Nephron (organoid): ENCODE results near the gene TRAPPC10.
A peak's percentile ranks its signal among the peaks of the same experiment; 100 is the strongest.

ENCODE experiments used
- H3K27ac Mint-ChIP-seq, 3 experiments: 2 replicates each; pipeline ENCODE4 v1.8.0; 2020; ENCODE audit warnings: mixed read lengths in 3 of 3, mild to moderate bottlenecking in 2 of 3, moderate library complexity in 1 of 3
- H3K27me3 Mint-ChIP-seq: 2 replicates; pipeline ENCODE4 v1.8.0; 2021; ENCODE audit warnings: low read depth, mild to moderate bottlenecking, moderate library complexity, mixed read lengths
- H3K36me3 Mint-ChIP-seq: 2 replicates; pipeline ENCODE4 v1.8.0; 2020; ENCODE audit warnings: low read depth, mixed read lengths
- H3K4me1 Mint-ChIP-seq: 2 replicates; pipeline ENCODE4 v1.8.0; 2020; ENCODE audit warnings: mixed read lengths
- H3K4me3 Mint-ChIP-seq, 3 experiments: 2 replicates each; pipeline ENCODE4 v1.8.0; 2020; ENCODE audit warnings: mild to moderate bottlenecking in 3 of 3, mixed read lengths in 3 of 3, moderate library complexity in 2 of 3
- H3K9me3 Mint-ChIP-seq: 2 replicates; pipeline ENCODE4 v1.8.0; 2020; ENCODE audit warnings: mixed read lengths
- CTCF ChIP-seq, 3 experiments: fragments of 200-600 bp; sonication (generic); IDR thresholded peaks; one replicate each; pipeline ENCODE4 v1.5.0; 2021; ENCODE audit warnings: antibody characterized with exemption in 3 of 3; ENCODE audit not compliant: unreplicated experiment in 3 of 3

Gene TRAPPC10

GRCh38 chr21:44043613-44044012, 31.5 kb downstream of the TRAPPC10 start:
- Mint-ChIP-seq H3K4me3 (no peak overlapping the region), H3K27me3 (peaks cover 3% of the 10 kb centered on the region)

GRCh38 chr21:44046734-44047133, 34.6 kb downstream of the TRAPPC10 start:
- Mint-ChIP-seq H3K4me3 (no peak overlapping the region), H3K36me3 (peaks cover 12% of the 10 kb centered on the region), H3K9me3 (no peaks in the 10 kb centered on the region), H3K27me3 (no peaks in the 10 kb centered on the region), H3K27ac (no peak overlapping the region), H3K4me1 (peaks cover 20% of the 10 kb centered on the region)
- TF ChIP-seq CTCF (IDR thresholded peaks at IDR 0.05; ENCODE audit: unreplicated experiment in 3 of 3), result no peak

More at GRCh38 chr21:44043613-44044012, 31.5 kb downstream of the TRAPPC10 start:
- Mint-ChIP-seq H3K27ac (no peak overlapping the region), H3K9me3 (no peaks in the 10 kb centered on the region), H3K4me1 (no peaks in the 10 kb centered on the region), H3K36me3 (peaks cover 17% of the 10 kb centered on the region)
- TF ChIP-seq CTCF (IDR thresholded peaks at IDR 0.05; ENCODE audit: unreplicated experiment in 3 of 3), result no peak

- Mint-ChIP-seq H3K4me1 (peaks cover 31% of the 10 kb centered on the region), H3K36me3 (peaks cover 14% of the 10 kb centered on the region), H3K4me3 (no peak overlapping the region), H3K9me3 (no peaks in the 10 kb centered on the region), H3K27ac (no peak overlapping the region), H3K27me3 (no peaks in the 10 kb centered on the region)
- TF ChIP-seq CTCF (IDR thresholded peaks at IDR 0.05; ENCODE audit: unreplicated experiment in 3 of 3), result no peak
Observed at GRCh38 chr21:44047996-44048560, 36.0 kb downstream of the TRAPPC10 start.

- TF ChIP-seq CTCF (IDR thresholded peaks at IDR 0.05; ENCODE audit: unreplicated experiment in 3 of 3), result peak in 1 of 3 experiments; percentile 20
- Mint-ChIP-seq H3K27ac (peak overlapping the region; percentile 70 to 90 (median 80)), H3K27me3 (no peaks in the 10 kb centered on the region), H3K4me1 (peaks cover 37% of the 10 kb centered on the region), H3K4me3 (peak overlapping the region in 1 of 3 experiments; percentile 38), H3K36me3 (peaks cover 20% of the 10 kb centered on the region), H3K9me3 (no peaks in the 10 kb centered on the region)
Observed at GRCh38 chr21:44049182-44049581, 37.1 kb downstream of the TRAPPC10 start.

- H3K36me3 Mint-ChIP-seq, result peaks cover 16% of the 10 kb centered on the region
- peaks cover 40% of the 10 kb centered on the region for H3K4me1 Mint-ChIP-seq
- TF ChIP-seq CTCF (IDR thresholded peaks at IDR 0.05; ENCODE audit: unreplicated experiment in 3 of 3), result no peak
- no peaks in the 10 kb centered on the region for H3K27me3 Mint-ChIP-seq
- H3K4me3 Mint-ChIP-seq, result no peak overlapping the region
- peak overlapping the region; percentile 70 to 90 (median 80) for H3K27ac Mint-ChIP-seq
- H3K9me3 Mint-ChIP-seq, result no peaks in the 10 kb centered on the region
Observed at GRCh38 chr21:44049606-44050005, 37.5 kb downstream of the TRAPPC10 start.

- Mint-ChIP-seq H3K4me1 (peaks cover 44% of the 10 kb centered on the region), H3K4me3 (no peak overlapping the region), H3K36me3 (peaks cover 16% of the 10 kb centered on the region), H3K27me3 (no peaks in the 10 kb centered on the region), H3K9me3 (no peaks in the 10 kb centered on the region), H3K27ac (peak overlapping the region; percentile 34 to 90 (median 44))
- no peak for TF ChIP-seq CTCF (IDR thresholded peaks at IDR 0.05; ENCODE audit: unreplicated experiment in 3 of 3)
Observed at GRCh38 chr21:44050276-44050675, 38.2 kb downstream of the TRAPPC10 start.
